H1 (cell line): ENCODE measurements around the gene ARMH1. TPM values are rescaled to one million over a fixed set of nuclear protein-coding genes. Genes with fewer than 3 reads are reported as not detected.

Source experiments
- CTCF ChIA-PET: fragments of 300-600 bp; sonication (Branson Sonifier 250); formaldehyde crosslinking; loops from one replicate; lab custom pipeline; 2021; ENCODE audit not compliant: partially characterized antibody; lab: Charles Lee
- POLR2A ChIA-PET: fragments of 300-600 bp; sonication (Branson Sonifier 250); formaldehyde crosslinking; loops from one replicate; lab custom pipeline; 2021; ENCODE audit warnings: inconsistent platforms; ENCODE audit not compliant: partially characterized antibody; lab: Charles Lee
- DNase-seq, 2 experiments: peaks; one replicate each; pipeline versions ENCODE4 v3.0.0 to v3.0.0-alpha.2; 2010 to 2022; ENCODE audit warnings: low spot score in 2 of 2, low read depth in 1 of 2, mixed read lengths in 1 of 2
- FAIRE-seq: peaks from 2 replicates; lab custom pipeline; 2011; peaks lifted over from hg19 to GRCh38; lab: Jason Lieb, UNC
- H2AFZ ChIP-seq: 2 replicates; pipeline ENCODE4 v1.8.1; 2012; ENCODE audit warnings: low read length, inconsistent platforms
- H2AK5ac ChIP-seq: 2 replicates; pipeline ENCODE4 v1.6.1; 2013; ENCODE audit warnings: low read depth, low read length
- H2BK120ac ChIP-seq: replicated peaks from 2 replicates; pipeline ENCODE3; 2013; ENCODE audit warnings: low read depth, low read length, inconsistent platforms
- H2BK12ac ChIP-seq: 2 replicates; pipeline ENCODE4 v1.6.1; 2013; ENCODE audit warnings: low read depth, low read length
- H2BK15ac ChIP-seq: 2 replicates; pipeline ENCODE4 v1.6.1; 2013; ENCODE audit warnings: low read length
- H2BK20ac ChIP-seq: 2 replicates; pipeline ENCODE4 v1.6.1; 2013; ENCODE audit warnings: low read length
- H2BK5ac ChIP-seq: 2 replicates; pipeline ENCODE4 v1.6.1; 2013; ENCODE audit warnings: low read depth, low read length
- H3K14ac ChIP-seq: 2 replicates; pipeline ENCODE4 v1.6.1; 2013; ENCODE audit warnings: inconsistent platforms; ENCODE audit not compliant: insufficient read length
- H3K18ac ChIP-seq: 2 replicates; pipeline ENCODE4 v1.6.1; 2013; ENCODE audit warnings: low read length; ENCODE audit errors: extremely low read depth
- H3K23ac ChIP-seq: 2 replicates; pipeline ENCODE4 v1.6.1; 2013; ENCODE audit warnings: inconsistent platforms; ENCODE audit not compliant: insufficient read length
- H3K23me2 ChIP-seq: 2 replicates; pipeline ENCODE4 v1.6.1; 2013; ENCODE audit warnings: low read depth, low read length
- H3K27ac ChIP-seq: 2 replicates; pipeline ENCODE4 v1.6.1; 2011; ENCODE audit warnings: low read depth, low read length, inconsistent platforms
- H3K27me3 ChIP-seq, 4 experiments: replicated peaks in 1 of 4; 1 replicate in 1 of 4; 2 replicates in 3 of 4; pipeline versions ENCODE4 v1.6.1 to v1.8.1; 2011 to 2013; ENCODE audit warnings: low read length in 3 of 4, mild to moderate bottlenecking in 3 of 4, inconsistent platforms in 2 of 4, mixed read lengths in 2 of 4, moderate library complexity in 1 of 4; ENCODE audit not compliant: control insufficient read depth in 3 of 4, insufficient read depth in 3 of 4; ENCODE audit errors: extremely low read depth in 1 of 4
- H3K36me3 ChIP-seq, 4 experiments: 2 replicates each; pipeline versions ENCODE4 v1.6.1 to v1.8.1; 2011 to 2013; ENCODE audit warnings: mild to moderate bottlenecking in 4 of 4, low read length in 3 of 4, moderate library complexity in 2 of 4, control low read depth in 1 of 4, inconsistent platforms in 1 of 4; ENCODE audit not compliant: insufficient read depth in 4 of 4, control insufficient read depth in 2 of 4
- H3K4ac ChIP-seq: replicated peaks from 2 replicates; pipeline ENCODE3; 2013; ENCODE audit warnings: low read length, low read depth, mixed read lengths, inconsistent platforms; ENCODE audit not compliant: insufficient read length
- H3K4me1 ChIP-seq, 4 experiments: replicated peaks in 1 of 4; 1 replicate in 1 of 4; 2 replicates in 3 of 4; pipeline versions ENCODE4 v1.6.1 to v1.8.1; 2011 to 2013; ENCODE audit warnings: low read length in 3 of 4, inconsistent platforms in 2 of 4, mixed read lengths in 1 of 4; ENCODE audit not compliant: insufficient read depth in 4 of 4, control insufficient read depth in 3 of 4
- H3K4me2 ChIP-seq, 2 experiments: 2 replicates each; pipeline versions ENCODE4 v1.6.1 to v1.8.1; 2011 to 2013; ENCODE audit warnings: low read depth in 2 of 2, low read length in 2 of 2, control low read depth in 1 of 2, inconsistent platforms in 1 of 2, mild to moderate bottlenecking in 1 of 2; ENCODE audit not compliant: insufficient read depth in 1 of 2
- H3K4me3 ChIP-seq, 4 experiments: fragments of 200-600, 300-600 bp in 1 of 4; sonication (generic), shearing (Covaris generic), sonication (Bioruptor Twin) in 1 of 4; 2 replicates each; pipeline versions ENCODE4 v1.5.1 to v1.8.1; 2011 to 2016; ENCODE audit warnings: low read length in 4 of 4, low read depth in 3 of 4, control low read depth in 2 of 4, inconsistent platforms in 2 of 4, mild to moderate bottlenecking in 2 of 4, mixed read lengths in 1 of 4, moderate library complexity in 1 of 4; ENCODE audit not compliant: insufficient read depth in 2 of 4; ENCODE audit errors: extremely low read depth in 1 of 4
- H3K56ac ChIP-seq: replicated peaks from 2 replicates; pipeline ENCODE3; 2013; ENCODE audit warnings: low read depth, mild to moderate bottlenecking, mixed read lengths, low read length, inconsistent platforms; ENCODE audit not compliant: insufficient read length
- H3K79me1 ChIP-seq: 2 replicates; pipeline ENCODE4 v1.6.1; 2013; ENCODE audit warnings: low read depth, low read length, control low read depth
- H3K79me2 ChIP-seq, 2 experiments: 2 replicates each; pipeline versions ENCODE4 v1.6.1 to v1.8.1; 2012 to 2013; ENCODE audit warnings: low read length in 2 of 2, mild to moderate bottlenecking in 2 of 2, inconsistent platforms in 1 of 2; ENCODE audit not compliant: insufficient read depth in 2 of 2, control insufficient read depth in 1 of 2
- H3K9ac ChIP-seq, 4 experiments: replicated peaks in 1 of 4; 1 replicate in 1 of 4; 2 replicates in 3 of 4; pipeline versions ENCODE4 v1.6.1 to v1.8.1; 2011 to 2013; ENCODE audit warnings: low read depth in 3 of 4, low read length in 3 of 4, control low read depth in 2 of 4, mild to moderate bottlenecking in 2 of 4, moderate library complexity in 2 of 4, inconsistent platforms in 1 of 4; ENCODE audit errors: extremely low read depth in 1 of 4
- H3K9me3 ChIP-seq, 2 experiments: 2 replicates each; pipeline versions ENCODE4 v1.6.1 to v1.8.1; 2012 to 2013; ENCODE audit warnings: mild to moderate bottlenecking in 2 of 2, moderate library complexity in 2 of 2, control low read depth in 1 of 2, inconsistent platforms in 1 of 2, low read depth in 1 of 2, low read length in 1 of 2, mixed read lengths in 1 of 2; ENCODE audit not compliant: insufficient read depth in 2 of 2
- H4K20me1 ChIP-seq, 2 experiments: replicated peaks in 1 of 2; 2 replicates each; pipeline versions ENCODE3 to v1.8.1; 2011 to 2013; ENCODE audit warnings: inconsistent platforms in 2 of 2, low read length in 2 of 2, mild to moderate bottlenecking in 1 of 2; ENCODE audit not compliant: insufficient read depth in 2 of 2, control insufficient read depth in 1 of 2
- H4K5ac ChIP-seq: 2 replicates; pipeline ENCODE4 v1.6.1; 2013; ENCODE audit warnings: low read length, low read depth, mixed read lengths, inconsistent platforms; ENCODE audit not compliant: insufficient read length
- H4K8ac ChIP-seq: 2 replicates; pipeline ENCODE4 v1.8.0; 2013; ENCODE audit warnings: mild to moderate bottlenecking, moderate library complexity, low read length, inconsistent platforms; ENCODE audit not compliant: insufficient read depth; ENCODE audit errors: extremely low read depth
- H4K91ac ChIP-seq: replicated peaks from 2 replicates; pipeline ENCODE3; 2013; ENCODE audit warnings: low read length, mixed read lengths, inconsistent platforms; ENCODE audit not compliant: insufficient read length
- ATF3 ChIP-seq: IDR thresholded peaks from 2 replicates; pipeline ENCODE4 v1.6.1; 2011; ENCODE audit warnings: low read depth, mild to moderate bottlenecking, low read length; ENCODE audit not compliant: insufficient read depth
- JUND ChIP-seq: IDR thresholded peaks from 2 replicates; pipeline ENCODE4 v1.6.1; 2011; ENCODE audit warnings: mild to moderate bottlenecking, improper control_type of control experiment, low read length
- KDM4A ChIP-seq: IDR thresholded peaks from one replicate; pipeline ENCODE4 v1.7.1; 2012; ENCODE audit warnings: low read depth, mild to moderate bottlenecking, moderate library complexity, low read length, inconsistent platforms; ENCODE audit not compliant: severe bottlenecking
- PHF8 ChIP-seq: fragments of 200-600 bp; sonication (generic); conservative IDR thresholded peaks from 2 replicates; pipeline ENCODE4 v1.7.1; 2012; ENCODE audit warnings: low read depth, mild to moderate bottlenecking, inconsistent platforms, low read length, moderate library complexity
- POLR2AphosphoS5 ChIP-seq: IDR thresholded peaks from 2 replicates; pipeline ENCODE4 v1.6.1; 2011; ENCODE audit warnings: low read depth, low read length
- POU5F1 ChIP-seq: IDR thresholded peaks from 2 replicates; pipeline ENCODE4 v1.6.1; 2011; ENCODE audit warnings: low read depth, mild to moderate bottlenecking, low read length, moderate library complexity
- RFX5 ChIP-seq: IDR thresholded peaks from 2 replicates; pipeline ENCODE4 v1.6.1; 2011; ENCODE audit warnings: low read depth, low read length, improper control_type of control experiment, borderline replicate concordance
- RNF2 ChIP-seq: fragments of 200-900, 300-1000 bp; sonication (generic); IDR thresholded peaks from 2 replicates; pipeline ENCODE4 v1.7.1; 2016; ENCODE audit warnings: borderline replicate concordance, low read depth, mild to moderate bottlenecking, antibody characterized with exemption, low read length; ENCODE audit not compliant: poor library complexity, severe bottlenecking; ENCODE audit errors: missing control alignments
- TAF1 ChIP-seq: IDR thresholded peaks from 2 replicates; pipeline ENCODE4 v1.6.1; 2011; ENCODE audit warnings: mild to moderate bottlenecking, low read depth, low read length
- USF2 ChIP-seq: IDR thresholded peaks from 2 replicates; pipeline ENCODE4 v1.6.1; 2011; ENCODE audit warnings: low read length, improper control_type of control experiment
- WGBS, 2 experiments: shearing (Covaris generic) in 1 of 2; methylation state at CpG; one replicate each; pipeline versions ENCODE4 v1.1.6 to v1.1.7; 2013 to 2015; ENCODE audit warnings: low lambda C conversion rate in 2 of 2, mixed read lengths in 2 of 2, inconsistent platforms in 1 of 2, low coverage in 1 of 2, missing lambda C conversion rate in 1 of 2; ENCODE audit not compliant: insufficient replicate concordance in 2 of 2, insufficient coverage in 1 of 2, insufficient read length in 1 of 2; ENCODE audit errors: extremely low coverage in 1 of 2, missing lambda C conversion rate in 1 of 2; 5-methylcytosine and 5-hydroxymethylcytosine counted together
- polyA plus RNA-seq, 7 experiments: library from polyadenylated mRNA; depleted of rRNA in 3 of 7; stranded (reverse) in 5 of 7; unstranded in 2 of 7; fragments of >200 nt in 5 of 7; fragments of 200-250 nt in 2 of 7; gene quantifications; 1 replicate in 5 of 7; 2 replicates in 1 of 7; 4 replicates in 1 of 7; pipeline versions ENCODE4 v1.2.1 to v1.2.3, GENCODE V29; 2011 to 2013; ENCODE audit warnings: missing spikeins in 2 of 7, mixed read lengths in 2 of 7
- total RNA-seq: library from RNA; stranded (reverse); fragmentation: NEBNext Ultra II Directional; extraction: Animal tissue kit (Norgen Biotek cat#: 25700); gene quantifications from 2 replicates; pipeline ENCODE4 v1.2.1, GENCODE V29; 2021

Gene ARMH1
- total and polyA plus RNA-seq, 2 of the 8 experiments (the other 6 are each of a cell fraction or from before 2014, with no cell fraction given) = 0.82 to 0.85 TPM

- no peak overlapping the region for H2BK20ac ChIP-seq
- H3K18ac ChIP-seq = no peak overlapping the region
- WGBS, 2 experiments = 95% methylated on average over 4 of the region's 4 CpGs; no CpG with 5 or more reads in 1 of the 2 experiments
- no peak overlapping the region for H2BK5ac ChIP-seq
- no peak overlapping the region for H3K4me3 ChIP-seq
- no peak overlapping the region for H3K56ac ChIP-seq
- H3K36me3 ChIP-seq = no peaks in the 10 kb centered on the region
- DNase-seq (no peak), FAIRE-seq (no peak)
- H3K4ac ChIP-seq = no peak overlapping the region
- peaks cover 1 to 17% (median 12%) of the 10 kb centered on the region in 4 experiments; a peak in 5 of 7 replicates for H3K4me1 ChIP-seq
- H3K23me2 ChIP-seq = no peaks in the 10 kb centered on the region
- no peak overlapping the region for H3K27ac ChIP-seq
- H3K9ac ChIP-seq = no peak overlapping the region
- H2AFZ ChIP-seq = no peak overlapping the region
- H4K91ac ChIP-seq = no peak overlapping the region
- no peak overlapping the region for H4K8ac ChIP-seq
- no peaks in the 10 kb centered on the region for H4K20me1 ChIP-seq
- H2BK15ac ChIP-seq = no peak overlapping the region
- POLR2A ChIA-PET = interaction anchor here (0.6 kb wide), 2 partner anchors 18 to 24 kb away, joined by 3 read pairs; no protein-coding TSS in a partner anchor
- H2BK12ac ChIP-seq = no peak overlapping the region
- CTCF ChIA-PET = interaction anchor here (0.8 to 2.5 kb wide), 3 partner anchors 9 to 46 kb away, joined by 3 to 6 read pairs (median 5); no protein-coding TSS in a partner anchor
- H2BK120ac ChIP-seq = no peak overlapping the region
- no peaks in the 10 kb centered on the region for H3K79me2 ChIP-seq
- H3K27me3 ChIP-seq = no peaks in the 10 kb centered on the region
- no peak overlapping the region for H3K4me2 ChIP-seq
- H4K5ac ChIP-seq = no peak overlapping the region
- H3K23ac ChIP-seq = no peak overlapping the region
- TF ChIP-seq RFX5 (no peak), ATF3 (no peak), JUND (no peak), PHF8 (no peak), RNF2 (no peak), POU5F1 (no peak), KDM4A (no peak), TAF1 (no peak), USF2 (no peak), POLR2AphosphoS5 (no peak)
- H3K14ac ChIP-seq = no peak overlapping the region
- no peaks in the 10 kb centered on the region for H3K79me1 ChIP-seq
- no peak overlapping the region for H2AK5ac ChIP-seq
- no peaks in the 10 kb centered on the region for H3K9me3 ChIP-seq
Measured at GRCh38 chr1:44685218-44685617, 10.7 kb downstream of the ARMH1 start.
